GM12892 (cell line): ENCODE results near the gene PYGB.

ENCODE experiments used
- POLR2A ChIP-seq: IDR thresholded peaks from 2 replicates; pipeline ENCODE4 v1.6.1; 2011; ENCODE audit warnings: low read depth, low read length, control low read depth
- POLR2AphosphoS5 ChIP-seq: IDR thresholded peaks from 2 replicates; pipeline ENCODE4 v1.6.1; 2011; ENCODE audit warnings: low read depth, low read length, control low read depth

- TF ChIP-seq POLR2AphosphoS5, result no peak
- TF ChIP-seq POLR2A, result no peak
These were observed 32.2 kb downstream of the PYGB start for GRCh38 chr20:25280051-25280573.
